ENCODE measurements around the gene DRAM1. TPM values are rescaled to one million over a fixed set of nuclear protein-coding genes. Genes with fewer than 3 reads are reported as not detected.

The DRAM1 gene
- total and polyA plus RNA-seq, 9 of the 15 experiments (the other 6 are each of a cell fraction or from before 2014, with no cell fraction given), result 1.4 to 4.3 (median 2.7) TPM

DNA sequence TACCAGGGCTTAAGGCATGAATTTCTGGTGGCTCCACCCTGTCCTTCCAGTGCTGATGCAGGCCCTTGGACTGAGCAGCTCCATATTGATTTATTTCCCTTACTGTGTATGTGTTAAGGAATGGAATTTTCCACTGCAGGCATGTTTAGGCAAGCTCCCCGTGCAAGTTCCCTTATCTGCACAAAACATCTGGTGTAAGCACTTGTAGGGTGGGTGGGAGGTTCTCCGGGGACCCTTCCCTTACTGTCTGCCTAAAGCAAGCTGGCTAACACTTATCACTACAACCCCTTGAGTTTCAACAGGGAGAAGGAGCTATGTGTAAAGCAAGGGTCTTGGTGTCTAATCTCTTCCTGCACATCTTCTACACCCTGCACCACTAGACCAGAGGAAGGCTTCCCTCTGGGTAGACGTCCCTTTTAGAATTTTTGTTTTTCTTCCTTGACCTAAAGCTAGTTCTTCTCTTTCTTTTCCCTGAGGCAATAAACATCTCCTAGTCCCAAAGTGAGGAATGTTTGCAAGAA, 22.0 kb upstream of the DRAM1 start (continued):
- TF ChIP-seq, protein P1, sequence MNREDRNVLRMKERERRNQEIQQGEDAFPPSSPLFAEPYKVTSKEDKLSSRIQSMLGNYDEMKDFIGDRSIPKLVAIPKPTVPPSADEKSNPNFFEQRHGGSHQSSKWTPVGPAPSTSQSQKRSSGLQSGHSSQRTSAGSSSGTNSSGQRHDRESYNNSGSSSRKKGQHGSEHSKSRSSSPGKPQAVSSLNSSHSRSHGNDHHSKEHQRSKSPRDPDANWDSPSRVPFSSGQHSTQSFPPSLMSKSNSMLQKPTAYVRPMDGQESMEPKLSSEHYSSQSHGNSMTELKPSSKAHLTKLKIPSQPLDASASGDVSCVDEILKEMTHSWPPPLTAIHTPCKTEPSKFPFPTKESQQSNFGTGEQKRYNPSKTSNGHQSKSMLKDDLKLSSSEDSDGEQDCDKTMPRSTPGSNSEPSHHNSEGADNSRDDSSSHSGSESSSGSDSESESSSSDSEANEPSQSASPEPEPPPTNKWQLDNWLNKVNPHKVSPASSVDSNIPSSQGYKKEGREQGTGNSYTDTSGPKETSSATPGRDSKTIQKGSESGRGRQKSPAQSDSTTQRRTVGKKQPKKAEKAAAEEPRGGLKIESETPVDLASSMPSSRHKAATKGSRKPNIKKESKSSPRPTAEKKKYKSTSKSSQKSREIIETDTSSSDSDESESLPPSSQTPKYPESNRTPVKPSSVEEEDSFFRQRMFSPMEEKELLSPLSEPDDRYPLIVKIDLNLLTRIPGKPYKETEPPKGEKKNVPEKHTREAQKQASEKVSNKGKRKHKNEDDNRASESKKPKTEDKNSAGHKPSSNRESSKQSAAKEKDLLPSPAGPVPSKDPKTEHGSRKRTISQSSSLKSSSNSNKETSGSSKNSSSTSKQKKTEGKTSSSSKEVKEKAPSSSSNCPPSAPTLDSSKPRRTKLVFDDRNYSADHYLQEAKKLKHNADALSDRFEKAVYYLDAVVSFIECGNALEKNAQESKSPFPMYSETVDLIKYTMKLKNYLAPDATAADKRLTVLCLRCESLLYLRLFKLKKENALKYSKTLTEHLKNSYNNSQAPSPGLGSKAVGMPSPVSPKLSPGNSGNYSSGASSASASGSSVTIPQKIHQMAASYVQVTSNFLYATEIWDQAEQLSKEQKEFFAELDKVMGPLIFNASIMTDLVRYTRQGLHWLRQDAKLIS (CRISPR knock-in tag; IDR thresholded peaks at IDR 0.05), result no peak
- TF ChIP-seq, protein P2, sequence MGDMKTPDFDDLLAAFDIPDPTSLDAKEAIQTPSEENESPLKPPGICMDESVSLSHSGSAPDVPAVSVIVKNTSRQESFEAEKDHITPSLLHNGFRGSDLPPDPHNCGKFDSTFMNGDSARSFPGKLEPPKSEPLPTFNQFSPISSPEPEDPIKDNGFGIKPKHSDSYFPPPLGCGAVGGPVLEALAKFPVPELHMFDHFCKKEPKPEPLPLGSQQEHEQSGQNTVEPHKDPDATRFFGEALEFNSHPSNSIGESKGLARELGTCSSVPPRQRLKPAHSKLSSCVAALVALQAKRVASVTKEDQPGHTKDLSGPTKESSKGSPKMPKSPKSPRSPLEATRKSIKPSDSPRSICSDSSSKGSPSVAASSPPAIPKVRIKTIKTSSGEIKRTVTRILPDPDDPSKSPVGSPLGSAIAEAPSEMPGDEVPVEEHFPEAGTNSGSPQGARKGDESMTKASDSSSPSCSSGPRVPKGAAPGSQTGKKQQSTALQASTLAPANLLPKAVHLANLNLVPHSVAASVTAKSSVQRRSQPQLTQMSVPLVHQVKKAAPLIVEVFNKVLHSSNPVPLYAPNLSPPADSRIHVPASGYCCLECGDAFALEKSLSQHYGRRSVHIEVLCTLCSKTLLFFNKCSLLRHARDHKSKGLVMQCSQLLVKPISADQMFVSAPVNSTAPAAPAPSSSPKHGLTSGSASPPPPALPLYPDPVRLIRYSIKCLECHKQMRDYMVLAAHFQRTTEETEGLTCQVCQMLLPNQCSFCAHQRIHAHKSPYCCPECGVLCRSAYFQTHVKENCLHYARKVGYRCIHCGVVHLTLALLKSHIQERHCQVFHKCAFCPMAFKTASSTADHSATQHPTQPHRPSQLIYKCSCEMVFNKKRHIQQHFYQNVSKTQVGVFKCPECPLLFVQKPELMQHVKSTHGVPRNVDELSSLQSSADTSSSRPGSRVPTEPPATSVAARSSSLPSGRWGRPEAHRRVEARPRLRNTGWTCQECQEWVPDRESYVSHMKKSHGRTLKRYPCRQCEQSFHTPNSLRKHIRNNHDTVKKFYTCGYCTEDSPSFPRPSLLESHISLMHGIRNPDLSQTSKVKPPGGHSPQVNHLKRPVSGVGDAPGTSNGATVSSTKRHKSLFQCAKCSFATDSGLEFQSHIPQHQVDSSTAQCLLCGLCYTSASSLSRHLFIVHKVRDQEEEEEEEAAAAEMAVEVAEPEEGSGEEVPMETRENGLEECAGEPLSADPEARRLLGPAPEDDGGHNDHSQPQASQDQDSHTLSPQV (IDR thresholded peaks at IDR 0.05), result no peak
- TF ChIP-seq RBM22 (IDR thresholded peaks at IDR 0.05; ENCODE audit: low read depth, low read length, poor library complexity, severe bottlenecking) (no peak), ILF3 (IDR thresholded peaks at IDR 0.05; ENCODE audit: borderline replicate concordance) (no peak), SPI1 (IDR thresholded peaks at IDR 0.05; ENCODE audit: borderline replicate concordance, low read depth, low read length) (no peak), DACH1 (IDR thresholded peaks at IDR 0.05; ENCODE audit: partially characterized antibody) (no peak), ZNF239 (CRISPR knock-in tag; IDR thresholded peaks at IDR 0.05) (no peak), ZBTB1 (CRISPR knock-in tag; IDR thresholded peaks at IDR 0.05; ENCODE audit: borderline replicate concordance, low read depth) (no peak), WHSC1 (IDR thresholded peaks at IDR 0.05; ENCODE audit: low read length) (no peak), CBX8 (IDR thresholded peaks at IDR 0.05; ENCODE audit: borderline replicate concordance, extremely low read depth, low read depth, low read length, poor library complexity, severe bottlenecking) (no peak), ZKSCAN3 (CRISPR knock-in tag; IDR thresholded peaks at IDR 0.05) (no peak)
- TF ChIP-seq, protein P3, sequence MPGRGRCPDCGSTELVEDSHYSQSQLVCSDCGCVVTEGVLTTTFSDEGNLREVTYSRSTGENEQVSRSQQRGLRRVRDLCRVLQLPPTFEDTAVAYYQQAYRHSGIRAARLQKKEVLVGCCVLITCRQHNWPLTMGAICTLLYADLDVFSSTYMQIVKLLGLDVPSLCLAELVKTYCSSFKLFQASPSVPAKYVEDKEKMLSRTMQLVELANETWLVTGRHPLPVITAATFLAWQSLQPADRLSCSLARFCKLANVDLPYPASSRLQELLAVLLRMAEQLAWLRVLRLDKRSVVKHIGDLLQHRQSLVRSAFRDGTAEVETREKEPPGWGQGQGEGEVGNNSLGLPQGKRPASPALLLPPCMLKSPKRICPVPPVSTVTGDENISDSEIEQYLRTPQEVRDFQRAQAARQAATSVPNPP (IDR thresholded peaks at IDR 0.05; ENCODE audit: borderline replicate concordance, insufficient read depth, insufficient read length), result no peak
- TF ChIP-seq, protein P4, sequence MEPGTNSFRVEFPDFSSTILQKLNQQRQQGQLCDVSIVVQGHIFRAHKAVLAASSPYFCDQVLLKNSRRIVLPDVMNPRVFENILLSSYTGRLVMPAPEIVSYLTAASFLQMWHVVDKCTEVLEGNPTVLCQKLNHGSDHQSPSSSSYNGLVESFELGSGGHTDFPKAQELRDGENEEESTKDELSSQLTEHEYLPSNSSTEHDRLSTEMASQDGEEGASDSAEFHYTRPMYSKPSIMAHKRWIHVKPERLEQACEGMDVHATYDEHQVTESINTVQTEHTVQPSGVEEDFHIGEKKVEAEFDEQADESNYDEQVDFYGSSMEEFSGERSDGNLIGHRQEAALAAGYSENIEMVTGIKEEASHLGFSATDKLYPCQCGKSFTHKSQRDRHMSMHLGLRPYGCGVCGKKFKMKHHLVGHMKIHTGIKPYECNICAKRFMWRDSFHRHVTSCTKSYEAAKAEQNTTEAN (CRISPR knock-in tag; IDR thresholded peaks at IDR 0.05), result no peak
- TF ChIP-seq, protein P5, sequence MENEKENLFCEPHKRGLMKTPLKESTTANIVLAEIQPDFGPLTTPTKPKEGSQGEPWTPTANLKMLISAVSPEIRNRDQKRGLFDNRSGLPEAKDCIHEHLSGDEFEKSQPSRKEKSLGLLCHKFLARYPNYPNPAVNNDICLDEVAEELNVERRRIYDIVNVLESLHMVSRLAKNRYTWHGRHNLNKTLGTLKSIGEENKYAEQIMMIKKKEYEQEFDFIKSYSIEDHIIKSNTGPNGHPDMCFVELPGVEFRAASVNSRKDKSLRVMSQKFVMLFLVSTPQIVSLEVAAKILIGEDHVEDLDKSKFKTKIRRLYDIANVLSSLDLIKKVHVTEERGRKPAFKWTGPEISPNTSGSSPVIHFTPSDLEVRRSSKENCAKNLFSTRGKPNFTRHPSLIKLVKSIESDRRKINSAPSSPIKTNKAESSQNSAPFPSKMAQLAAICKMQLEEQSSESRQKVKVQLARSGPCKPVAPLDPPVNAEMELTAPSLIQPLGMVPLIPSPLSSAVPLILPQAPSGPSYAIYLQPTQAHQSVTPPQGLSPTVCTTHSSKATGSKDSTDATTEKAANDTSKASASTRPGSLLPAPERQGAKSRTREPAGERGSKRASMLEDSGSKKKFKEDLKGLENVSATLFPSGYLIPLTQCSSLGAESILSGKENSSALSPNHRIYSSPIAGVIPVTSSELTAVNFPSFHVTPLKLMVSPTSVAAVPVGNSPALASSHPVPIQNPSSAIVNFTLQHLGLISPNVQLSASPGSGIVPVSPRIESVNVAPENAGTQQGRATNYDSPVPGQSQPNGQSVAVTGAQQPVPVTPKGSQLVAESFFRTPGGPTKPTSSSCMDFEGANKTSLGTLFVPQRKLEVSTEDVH (IDR thresholded peaks at IDR 0.05; ENCODE audit: low read depth, partially characterized antibody), result no peak

Data from K562 (cell line).